Endothelial cell of umbilical vein (primary cell): ENCODE results near the gene UTS2R. TPM values are rescaled to one million over a fixed set of nuclear protein-coding genes. Genes with fewer than 3 reads are reported as not detected.

ENCODE experiments used
- BruUV-seq: library from RNA; stranded (reverse); fragments of 400-500 nt; replicated peaks from 2 replicates; lab custom pipeline; 2021; lab: Mats Ljungman, UMichigan
- CTCF ChIA-PET: fragments of 300-600, 350-600 bp; sonication (Branson Sonifier 250); formaldehyde crosslinking; loops from one replicate; lab custom pipeline; 2021; ENCODE audit warnings: antibody characterized with exemption, inconsistent platforms; lab: Charles Lee
- POLR2A ChIA-PET: fragments of 300-600, 350-600 bp; sonication (Branson Sonifier 250); formaldehyde crosslinking; loops from one replicate; lab custom pipeline; 2021; ENCODE audit warnings: antibody characterized with exemption, inconsistent platforms; lab: Charles Lee
- DNase-seq: peaks from one replicate; pipeline ENCODE4 v3.0.0-alpha.2; 2011; ENCODE audit warnings: low read depth, low spot score
- FAIRE-seq: peaks from 2 replicates; lab custom pipeline; 2011; peaks lifted over from hg19 to GRCh38; lab: Jason Lieb, UNC
- H2AFZ ChIP-seq: 2 replicates; pipeline ENCODE4 v1.6.0; 2012; ENCODE audit warnings: low read depth, low read length, control low read depth, inconsistent platforms
- H3K27ac ChIP-seq: 2 replicates; pipeline ENCODE4 v1.5.1; 2011; ENCODE audit warnings: low read depth, mild to moderate bottlenecking, control low read depth, low read length, moderate library complexity; ENCODE audit not compliant: insufficient read depth
- H3K27me3 ChIP-seq, 2 experiments: 2 replicates each; pipeline versions ENCODE4 v1.6.0 to v1.6.1; 2011; ENCODE audit warnings: low read length in 2 of 2, mixed read lengths in 1 of 2; ENCODE audit not compliant: control insufficient read depth in 2 of 2, insufficient read depth in 2 of 2
- H3K36me3 ChIP-seq, 2 experiments: 2 replicates in 1 of 2; 3 replicates in 1 of 2; pipeline ENCODE4 v1.5.1; 2011; ENCODE audit warnings: low read length in 2 of 2, mild to moderate bottlenecking in 1 of 2, moderate library complexity in 1 of 2; ENCODE audit not compliant: control insufficient read depth in 2 of 2, insufficient read depth in 2 of 2; ENCODE audit errors: extremely low read depth in 1 of 2
- H3K4me1 ChIP-seq: 3 replicates; pipeline ENCODE4 v1.5.1; 2011; ENCODE audit warnings: mild to moderate bottlenecking, low read length; ENCODE audit not compliant: control insufficient read depth, insufficient read depth; ENCODE audit errors: extremely low read depth
- H3K4me2 ChIP-seq: 2 replicates; pipeline ENCODE4 v1.6.1; 2011; ENCODE audit warnings: low read length, control low read depth, mixed read lengths; ENCODE audit not compliant: insufficient read depth
- H3K4me3 ChIP-seq, 3 experiments: fragments of 200-600 bp in 1 of 3; sonication (generic), shearing (Covaris generic) in 1 of 3; replicated peaks in 1 of 3; 2 replicates each; pipeline ENCODE4 v1.5.1; 2011 to 2016; ENCODE audit warnings: control low read depth in 3 of 3, low read length in 3 of 3, mild to moderate bottlenecking in 2 of 3, inconsistent platforms in 1 of 3, low read depth in 1 of 3, moderate library complexity in 1 of 3; ENCODE audit not compliant: insufficient read depth in 1 of 3
- H3K79me2 ChIP-seq: 2 replicates; pipeline ENCODE4 v1.6.0; 2012; ENCODE audit warnings: low read length, inconsistent platforms; ENCODE audit not compliant: control insufficient read depth, insufficient read depth
- H3K9ac ChIP-seq: replicated peaks from 2 replicates; pipeline ENCODE3; 2011; ENCODE audit warnings: low read length, control low read depth; ENCODE audit not compliant: insufficient read depth; ENCODE audit errors: extremely low read depth
- H3K9me1 ChIP-seq: replicated peaks from 3 replicates; pipeline ENCODE4 v1.6.0; 2011; ENCODE audit warnings: mild to moderate bottlenecking, low read length; ENCODE audit not compliant: control insufficient read depth, insufficient read depth; ENCODE audit errors: extremely low read depth
- H3K9me3 ChIP-seq: replicated peaks from 2 replicates; pipeline ENCODE4 v1.5.1; 2012; ENCODE audit warnings: low read length, inconsistent platforms; ENCODE audit not compliant: control insufficient read depth, insufficient read depth
- H4K20me1 ChIP-seq: replicated peaks from 2 replicates; pipeline ENCODE3; 2011; ENCODE audit warnings: mild to moderate bottlenecking, low read length; ENCODE audit not compliant: control insufficient read depth, insufficient read depth; ENCODE audit errors: extremely low read depth
- EZH2 ChIP-seq: IDR thresholded peaks from 2 replicates; pipeline ENCODE4 v1.6.1; 2012; ENCODE audit warnings: borderline replicate concordance, low read depth, mild to moderate bottlenecking, moderate library complexity, low read length, inconsistent platforms; ENCODE audit not compliant: severe bottlenecking
- FOS ChIP-seq: IDR thresholded peaks from 2 replicates; pipeline ENCODE4 v1.6.1; 2011; ENCODE audit warnings: mild to moderate bottlenecking, low read length, moderate library complexity, borderline replicate concordance; ENCODE audit not compliant: insufficient read depth
- GATA2 ChIP-seq: IDR thresholded peaks from 2 replicates; pipeline ENCODE4 v1.7.0; 2011; ENCODE audit warnings: low read depth, mild to moderate bottlenecking, moderate library complexity, mixed read lengths, low read length; ENCODE audit not compliant: insufficient read length, insufficient read depth
- JUN ChIP-seq: IDR thresholded peaks from 2 replicates; pipeline ENCODE4 v1.6.1; 2011; ENCODE audit warnings: borderline replicate concordance, low read depth; ENCODE audit not compliant: insufficient read length, insufficient read depth
- MYC ChIP-seq: IDR thresholded peaks from one replicate; pipeline ENCODE4 v1.6.1; 2011; ENCODE audit warnings: mild to moderate bottlenecking, low read depth, low read length
- POLR2A ChIP-seq: IDR thresholded peaks from 2 replicates; pipeline ENCODE4 v1.6.1; 2012; ENCODE audit warnings: low read depth, mild to moderate bottlenecking, control low read depth, low read length
- POLR2AphosphoS5 ChIP-seq: IDR thresholded peaks from 2 replicates; pipeline ENCODE4 v1.6.1; 2012; ENCODE audit warnings: low read depth, mild to moderate bottlenecking, control low read depth, low read length, moderate library complexity; ENCODE audit not compliant: insufficient read depth
- dilution Hi-C: fragments of 300-500 bp; cut with MboI; formaldehyde crosslinking; loops from one replicate; pipeline ENCODE4 v1.15.0; 2019; ENCODE audit warnings: low sequenced_read_pairs; ENCODE audit not compliant: extremely low pct_ligation_motif_present
- intact Hi-C: fragments of 100-400 bp; cut with micrococcal nuclease; formaldehyde crosslinking; loops from one replicate; pipeline ENCODE4 v1.10.0; 2022
- polyA plus RNA-seq, 4 experiments: library from polyadenylated mRNA; depleted of rRNA in 3 of 4; stranded (reverse) in 3 of 4; unstranded in 1 of 4; fragments of >200 nt; gene quantifications; 2 replicates each; pipeline versions ENCODE4 v1.2.1 to v1.2.3, GENCODE V29; 2011 to 2012; ENCODE audit warnings: missing spikeins in 1 of 4
- total RNA-seq: library from RNA; stranded (reverse); gene quantifications from 2 replicates; pipeline ENCODE4 v1.2.3, GENCODE V29; 2021
- TF ChIP-seq, protein P1 (sequence below): IDR thresholded peaks from 2 replicates; pipeline ENCODE4 v1.6.1; 2011; ENCODE audit not compliant: insufficient read depth, insufficient read length
- TF ChIP-seq, protein P2 (sequence below), 2 donors: IDR thresholded peaks; 1 replicate in 1 of 2; 2 replicates in 1 of 2; pipeline ENCODE4 v1.5.1; 2011; ENCODE audit warnings: low read length in 2 of 2, mild to moderate bottlenecking in 2 of 2, moderate library complexity in 2 of 2, control low read depth in 1 of 2, inconsistent platforms in 1 of 2, low read depth in 1 of 2; ENCODE audit not compliant: insufficient read depth in 1 of 2; ENCODE audit errors: extremely low read depth in 1 of 2

UTS2R gene
- total and polyA plus RNA-seq, 2 donors (not counting 3 experiments of a cell fraction or from before 2014, with no cell fraction given): not detected

DNA sequence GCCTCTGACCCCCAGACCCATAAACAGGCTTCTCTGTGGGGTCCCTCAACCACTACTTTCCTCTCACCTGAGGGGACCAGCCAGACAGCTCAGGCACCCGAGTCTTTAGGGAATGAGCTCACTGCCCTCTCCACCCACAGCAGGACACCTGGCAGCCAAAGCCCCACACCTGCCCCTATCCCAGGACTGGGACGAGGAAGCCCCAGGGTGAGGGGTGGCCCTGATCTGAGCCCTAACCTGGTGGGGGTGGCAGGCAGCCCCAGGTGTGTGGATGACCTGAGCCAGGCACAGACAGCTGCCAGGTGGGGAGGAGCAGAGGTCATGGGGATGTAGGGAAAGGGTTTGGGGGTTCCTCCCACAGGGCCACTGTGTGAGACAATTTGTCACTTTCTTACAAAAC is 14.2 kb upstream of the UTS2R start:
- DNase-seq (no peak), FAIRE-seq (no peak)
- Histone ChIP-seq H3K79me2 (no peaks in the 10 kb centered on the region), H3K4me2 (no peak overlapping the region), H3K9ac (no peak overlapping the region), H3K36me3 (no peaks in the 10 kb centered on the region), H3K4me3 (no peak overlapping the region), H3K9me3 (no peaks in the 10 kb centered on the region), H3K27ac (no peak overlapping the region), H3K9me1 (no peaks in the 10 kb centered on the region), H3K27me3 (no peaks in the 10 kb centered on the region), H4K20me1 (no peaks in the 10 kb centered on the region), H3K4me1 (peaks cover 2% of the 10 kb centered on the region), H2AFZ (no peak overlapping the region)
- BruUV-seq: no TSS peak
- dilution Hi-C loops (no loop called here), intact Hi-C loops (no loop called here)
- CTCF ChIA-PET: interaction anchor here (1.1 kb wide), 1 partner anchor 67 kb away, joined by 3 read pairs; no protein-coding TSS in a partner anchor
- POLR2A ChIA-PET: no interaction called here
- TF ChIP-seq POLR2AphosphoS5: no peak
- TF ChIP-seq, protein P1, sequence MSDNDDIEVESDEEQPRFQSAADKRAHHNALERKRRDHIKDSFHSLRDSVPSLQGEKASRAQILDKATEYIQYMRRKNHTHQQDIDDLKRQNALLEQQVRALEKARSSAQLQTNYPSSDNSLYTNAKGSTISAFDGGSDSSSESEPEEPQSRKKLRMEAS: no peak

DNA sequence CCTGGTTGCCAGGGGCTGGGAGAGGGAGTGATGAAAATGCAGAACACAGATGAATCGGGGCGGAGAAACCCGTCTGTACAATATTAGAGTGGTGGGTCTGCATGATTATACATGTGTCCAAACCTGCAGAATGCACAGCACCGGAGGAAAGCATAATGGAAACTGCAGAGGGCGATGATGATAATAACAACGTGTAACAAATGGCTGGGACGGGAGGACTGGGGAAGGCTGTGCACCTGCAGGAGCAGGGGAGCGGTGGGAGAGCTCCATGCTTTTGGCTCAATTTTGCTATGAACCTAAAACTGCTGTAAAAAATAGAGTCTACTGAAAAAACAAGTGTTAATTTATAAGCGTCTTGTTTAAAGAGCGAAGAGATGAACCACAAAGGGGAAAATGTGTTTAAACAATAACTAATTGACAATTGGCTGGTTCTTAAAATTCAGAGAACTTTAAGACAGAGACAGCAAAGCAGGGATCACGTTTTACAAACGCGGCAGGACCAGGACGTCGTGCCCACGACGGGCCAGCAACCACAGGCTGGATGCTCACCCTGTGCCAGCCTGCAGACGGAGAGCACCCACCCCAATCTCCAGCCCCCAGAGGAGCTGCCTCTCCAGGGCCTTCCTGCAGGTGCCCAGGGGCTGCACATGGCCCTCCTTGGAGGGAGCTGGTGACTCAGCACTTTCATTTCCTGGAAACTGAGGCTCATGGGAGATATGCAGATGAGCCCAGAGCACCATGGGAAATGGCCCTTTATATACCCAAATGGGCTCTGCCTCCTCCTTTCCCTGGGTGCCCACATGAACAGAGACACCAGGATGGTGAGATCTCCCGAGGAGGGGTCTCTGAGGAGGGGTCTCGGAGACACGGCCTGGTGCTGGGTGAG is 12.9 kb upstream of the UTS2R start, which contains the start of gene TEX19:
Gene TEX19, plus strand, starts transcription at position 783 of the 886 bp plus-strand sequence. CDS start 2,904 bp downstream, outside the sequence.
- Histone ChIP-seq H2AFZ (peak within 1 kb of the TSS; percentile 35), H3K4me1 (peaks cover 2% of the 10 kb centered on the region), H3K27me3 (no peaks in the 10 kb centered on the region), H4K20me1 (no peaks in the 10 kb centered on the region), H3K9ac (no peak within 1 kb of the TSS), H3K9me3 (no peaks in the 10 kb centered on the region), H3K9me1 (no peaks in the 10 kb centered on the region), H3K36me3 (no peaks in the 10 kb centered on the region), H3K4me3 (no peak within 1 kb of the TSS), H3K4me2 (no peak within 1 kb of the TSS), H3K79me2 (no peaks in the 10 kb centered on the region), H3K27ac (no peak within 1 kb of the TSS)
- dilution Hi-C loops: no loop called here
- FAIRE-seq: no peak
- ChIA-PET CTCF (no interaction called here), POLR2A (no interaction called here)
- TF ChIP-seq, protein P2, sequence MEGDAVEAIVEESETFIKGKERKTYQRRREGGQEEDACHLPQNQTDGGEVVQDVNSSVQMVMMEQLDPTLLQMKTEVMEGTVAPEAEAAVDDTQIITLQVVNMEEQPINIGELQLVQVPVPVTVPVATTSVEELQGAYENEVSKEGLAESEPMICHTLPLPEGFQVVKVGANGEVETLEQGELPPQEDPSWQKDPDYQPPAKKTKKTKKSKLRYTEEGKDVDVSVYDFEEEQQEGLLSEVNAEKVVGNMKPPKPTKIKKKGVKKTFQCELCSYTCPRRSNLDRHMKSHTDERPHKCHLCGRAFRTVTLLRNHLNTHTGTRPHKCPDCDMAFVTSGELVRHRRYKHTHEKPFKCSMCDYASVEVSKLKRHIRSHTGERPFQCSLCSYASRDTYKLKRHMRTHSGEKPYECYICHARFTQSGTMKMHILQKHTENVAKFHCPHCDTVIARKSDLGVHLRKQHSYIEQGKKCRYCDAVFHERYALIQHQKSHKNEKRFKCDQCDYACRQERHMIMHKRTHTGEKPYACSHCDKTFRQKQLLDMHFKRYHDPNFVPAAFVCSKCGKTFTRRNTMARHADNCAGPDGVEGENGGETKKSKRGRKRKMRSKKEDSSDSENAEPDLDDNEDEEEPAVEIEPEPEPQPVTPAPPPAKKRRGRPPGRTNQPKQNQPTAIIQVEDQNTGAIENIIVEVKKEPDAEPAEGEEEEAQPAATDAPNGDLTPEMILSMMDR (IDR thresholded peaks at IDR 0.05; ENCODE audit: extremely low read depth in 1 of 2, insufficient read depth in 1 of 2, low read depth in 1 of 2, low read length in 2 of 2): no peak
- TF ChIP-seq, protein P1: no peak
- TF ChIP-seq EZH2: no peak
- no peak for TF ChIP-seq POLR2A
- TF ChIP-seq MYC: no peak
- TF ChIP-seq FOS: no peak
- TF ChIP-seq JUN: no peak
- TF ChIP-seq GATA2: no peak
- TF ChIP-seq POLR2AphosphoS5: no peak
- DNase-seq: no peak
- intact Hi-C loops: no loop called here
- BruUV-seq: no TSS peak
